Upper lobe of left lung (tissue), 4 donors: ENCODE data around the gene TMBIM4.

ENCODE experiments used
- POLR2AphosphoS5 ChIP-seq, 2 donors: sonication (generic); formaldehyde crosslinking; IDR thresholded peaks; one replicate each; pipeline ENCODE4 v1.5.1; 2017; ENCODE audit warnings: antibody characterized with exemption in 2 of 2
- TF ChIP-seq, protein P1 (sequence below), 6 experiments: fragments of 450-650 bp in 4 of 6; fragments of 200-600 bp in 2 of 6; sonication (generic) in 2 of 6; IDR thresholded peaks; one replicate each; pipeline ENCODE4 v1.5.1; 2016 to 2019; ENCODE audit warnings: antibody characterized with exemption in 6 of 6

- TF ChIP-seq, protein P1, sequence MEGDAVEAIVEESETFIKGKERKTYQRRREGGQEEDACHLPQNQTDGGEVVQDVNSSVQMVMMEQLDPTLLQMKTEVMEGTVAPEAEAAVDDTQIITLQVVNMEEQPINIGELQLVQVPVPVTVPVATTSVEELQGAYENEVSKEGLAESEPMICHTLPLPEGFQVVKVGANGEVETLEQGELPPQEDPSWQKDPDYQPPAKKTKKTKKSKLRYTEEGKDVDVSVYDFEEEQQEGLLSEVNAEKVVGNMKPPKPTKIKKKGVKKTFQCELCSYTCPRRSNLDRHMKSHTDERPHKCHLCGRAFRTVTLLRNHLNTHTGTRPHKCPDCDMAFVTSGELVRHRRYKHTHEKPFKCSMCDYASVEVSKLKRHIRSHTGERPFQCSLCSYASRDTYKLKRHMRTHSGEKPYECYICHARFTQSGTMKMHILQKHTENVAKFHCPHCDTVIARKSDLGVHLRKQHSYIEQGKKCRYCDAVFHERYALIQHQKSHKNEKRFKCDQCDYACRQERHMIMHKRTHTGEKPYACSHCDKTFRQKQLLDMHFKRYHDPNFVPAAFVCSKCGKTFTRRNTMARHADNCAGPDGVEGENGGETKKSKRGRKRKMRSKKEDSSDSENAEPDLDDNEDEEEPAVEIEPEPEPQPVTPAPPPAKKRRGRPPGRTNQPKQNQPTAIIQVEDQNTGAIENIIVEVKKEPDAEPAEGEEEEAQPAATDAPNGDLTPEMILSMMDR (IDR thresholded peaks at IDR 0.05) = no peak
- TF ChIP-seq POLR2AphosphoS5 (IDR thresholded peaks at IDR 0.05) = no peak
Observed at GRCh38 chr12:66141299-66141698, 28.5 kb downstream of the TMBIM4 start.
